NCI-H146 treated with DMSO at 0.1 percent for 48 hours (cell line): ENCODE data around the gene NR2E1.

Experiments used
- DNase-seq: peaks from one replicate; lab custom pipeline; 2025; ENCODE audit not compliant: unreplicated experiment; lab: John Stamatoyannopoulos, UW

Gene NR2E1

DNA sequence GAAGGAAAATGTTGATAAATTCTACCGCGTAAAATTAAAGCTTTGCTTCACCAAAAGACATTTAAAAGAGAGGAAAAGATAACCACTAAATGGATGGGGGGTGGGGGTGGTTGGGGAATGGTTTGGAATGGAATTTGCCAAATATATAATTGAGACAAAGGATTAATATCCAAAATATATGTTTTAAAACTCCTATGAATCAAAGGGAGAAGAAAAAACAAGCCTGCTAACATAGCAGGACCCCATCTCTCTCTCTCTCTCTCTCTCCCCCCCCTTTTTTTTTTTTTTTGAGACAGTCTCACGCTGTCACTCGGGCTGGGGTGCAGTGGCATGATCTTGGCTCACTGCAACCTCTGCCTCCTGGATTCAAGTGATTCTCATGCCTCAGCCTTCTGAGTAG, 13.4 kb upstream of the NR2E1 start:
- no peak for DNase-seq

DNA sequence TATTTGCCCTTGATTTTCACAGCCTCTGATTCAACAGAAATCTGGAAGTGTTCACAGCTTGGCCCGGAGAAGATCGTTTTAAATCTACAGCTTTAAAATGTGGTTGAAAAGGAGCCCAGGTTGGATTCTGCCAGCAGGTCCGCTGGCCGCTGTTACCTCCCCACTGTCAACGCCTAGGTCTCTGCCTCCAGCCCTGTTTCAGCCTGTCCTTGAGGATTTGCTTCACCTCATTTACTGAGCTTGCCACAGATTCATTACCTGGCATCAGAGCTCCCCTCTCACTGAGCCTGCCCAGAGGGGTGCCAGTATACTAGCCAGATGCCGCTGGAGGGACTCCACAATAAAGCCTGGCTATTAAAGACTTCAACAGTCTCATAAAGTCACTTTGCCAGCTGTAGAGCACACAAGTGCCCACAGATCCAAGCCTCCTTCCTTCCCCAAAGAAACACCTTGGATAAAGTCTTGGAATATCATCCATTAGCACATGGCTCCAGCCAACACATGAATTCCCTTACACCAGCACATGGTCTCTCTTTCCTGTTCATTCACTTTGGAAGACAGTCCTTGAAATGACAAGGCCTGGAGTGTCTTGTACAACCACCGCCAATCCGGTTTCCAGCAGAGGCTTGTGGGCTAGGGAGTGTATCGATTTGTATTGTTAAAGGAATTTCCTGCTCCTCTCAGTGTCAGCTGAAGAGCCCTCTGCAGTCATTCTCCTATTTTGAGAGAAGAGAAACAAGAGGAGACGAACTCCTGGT, 9.5 kb upstream of the NR2E1 start:
- DNase-seq = no peak

DNA sequence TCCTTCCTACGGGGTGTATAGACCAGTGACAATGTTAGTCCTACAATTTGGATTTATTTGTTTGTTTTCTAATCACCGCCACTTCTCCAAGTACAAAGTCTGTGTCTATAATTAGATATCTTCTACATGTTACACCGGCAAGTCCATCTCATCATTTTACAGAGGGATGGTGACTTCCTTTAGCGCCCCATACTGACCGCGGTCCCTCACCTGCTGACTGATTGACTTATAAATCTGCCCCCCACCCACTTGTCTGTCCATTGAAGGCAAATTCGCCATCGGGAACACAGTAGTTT, 8.9 kb upstream of the NR2E1 start:
- no peak for DNase-seq

DNA sequence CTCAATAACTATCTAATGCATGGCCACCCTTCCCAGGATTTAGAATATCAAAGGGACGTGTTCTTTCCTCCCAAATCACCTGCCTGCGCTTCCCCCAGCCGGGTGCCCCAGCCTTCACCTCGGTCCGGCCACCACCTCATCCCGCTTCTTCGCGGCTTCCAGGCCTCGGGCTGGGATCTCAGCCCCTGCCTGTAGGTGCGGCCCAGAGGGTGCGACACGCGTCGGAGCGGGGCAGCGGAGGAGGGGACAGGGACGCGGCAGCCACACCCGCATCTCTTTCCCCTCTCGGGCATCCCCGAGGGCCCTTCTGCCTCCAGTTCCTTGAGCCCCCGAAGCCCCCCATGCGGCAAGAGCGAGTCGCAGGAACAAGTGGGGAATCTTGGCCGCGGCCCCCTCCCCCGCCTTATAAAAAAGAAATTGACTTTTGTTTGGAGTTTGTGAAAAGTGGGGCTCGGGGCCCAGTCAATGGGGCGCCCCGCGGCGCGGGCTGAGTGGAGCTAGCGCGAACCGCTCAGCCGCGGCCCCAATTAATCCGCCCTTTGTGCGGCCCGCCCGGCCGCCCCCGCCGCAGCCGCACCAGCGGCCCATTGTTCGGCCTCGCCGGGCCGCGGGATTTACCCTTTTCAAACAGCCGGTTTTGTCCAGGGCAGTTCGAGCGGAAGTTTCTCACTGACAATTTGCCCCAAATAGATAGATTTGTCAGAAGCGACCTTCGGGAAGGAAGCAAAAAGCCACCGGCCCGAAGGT, 8.4 kb upstream of the NR2E1 start:
- DNase-seq = no peak

DNA sequence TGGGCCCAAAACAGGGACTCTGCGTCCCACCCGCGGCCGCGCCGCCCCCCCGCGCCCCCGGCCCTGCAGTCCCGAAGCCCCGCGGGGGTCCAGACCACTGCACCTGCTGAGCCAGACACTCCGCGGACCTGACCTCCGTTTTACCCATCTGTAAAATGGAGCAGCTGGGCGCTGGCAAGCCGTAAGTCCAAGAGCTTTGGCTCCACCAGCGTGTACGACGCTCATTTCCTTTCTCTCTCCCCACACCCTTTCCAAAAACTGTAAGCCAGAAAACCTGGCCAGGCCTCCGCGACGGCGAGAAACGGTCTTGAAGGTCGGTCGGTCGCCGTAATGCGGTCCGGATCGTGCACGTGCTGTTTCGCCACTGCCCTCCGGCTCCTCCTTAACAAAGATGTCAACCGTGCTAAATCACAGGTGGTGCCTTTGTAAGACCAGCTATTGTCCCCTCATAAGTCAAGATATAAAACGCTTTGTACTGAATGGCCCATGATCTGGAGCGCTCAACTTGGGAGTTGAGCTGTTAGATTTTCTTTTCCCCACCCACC, 7.8 kb upstream of the NR2E1 start:
- no peak for DNase-seq

DNA sequence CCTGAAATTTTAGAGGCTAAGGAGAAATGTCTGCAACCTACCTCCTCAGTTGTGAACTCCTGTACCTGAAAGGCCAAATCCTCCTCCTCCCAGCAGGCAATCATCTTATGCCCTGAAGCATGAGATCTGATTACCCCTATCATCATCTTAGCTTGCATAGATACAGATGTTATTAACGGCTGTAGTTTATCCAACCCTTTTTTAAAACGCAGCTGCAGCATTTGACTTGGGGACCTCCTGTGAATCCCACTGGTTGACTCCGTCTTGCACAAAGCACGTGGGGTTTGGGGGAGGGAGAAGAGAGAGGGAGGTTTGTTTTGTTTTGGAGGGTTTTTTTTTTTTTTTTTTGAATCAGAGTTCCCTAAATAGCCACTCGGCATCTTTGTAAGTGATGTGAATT, 5.8 kb upstream of the NR2E1 start:
- no peak for DNase-seq

DNA sequence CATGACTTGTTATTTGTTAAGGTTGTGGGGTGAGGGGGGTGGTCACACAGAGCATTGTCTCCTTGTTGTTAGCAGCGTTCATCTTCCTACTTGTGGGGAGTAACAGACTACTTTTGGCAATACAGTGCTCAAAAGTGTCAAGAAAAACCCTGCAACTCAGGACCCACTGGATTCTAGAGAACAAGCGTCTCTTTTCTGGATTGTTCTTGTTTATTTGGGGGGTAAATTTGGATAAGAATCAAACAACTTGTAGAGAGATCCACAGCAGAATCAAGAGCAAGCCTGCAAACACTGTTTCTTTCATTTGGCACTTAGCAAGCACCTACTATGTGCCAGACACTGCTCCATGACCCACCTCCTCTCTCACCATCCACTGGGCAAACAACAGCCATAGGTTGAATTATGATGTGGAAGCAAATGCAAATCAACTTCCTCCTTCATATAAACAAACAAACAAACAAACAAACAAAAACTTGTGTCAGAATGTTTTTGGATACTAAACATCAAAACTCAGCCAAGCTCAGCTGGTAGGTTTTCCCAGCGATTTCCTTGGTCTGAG, 4.0 kb upstream of the NR2E1 start:
- no peak for DNase-seq

DNA sequence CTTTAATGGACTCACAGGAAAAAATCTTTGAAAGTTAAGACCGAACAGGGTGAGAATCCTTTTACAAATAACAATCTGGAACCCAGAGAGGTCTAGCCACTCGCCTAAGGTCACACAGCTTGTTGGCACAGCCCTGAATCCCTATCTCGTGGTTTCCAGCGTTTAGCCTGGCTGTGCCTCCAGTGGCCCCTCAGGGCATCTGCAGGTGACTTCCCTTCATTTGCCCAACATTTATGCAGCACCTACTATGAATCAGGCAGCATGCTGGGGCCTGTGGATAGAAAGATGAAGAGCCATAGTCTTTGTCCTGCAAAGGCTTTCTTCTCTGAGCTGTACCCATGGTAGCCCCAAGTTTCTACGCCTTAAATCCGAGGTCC, 2.6 kb upstream of the NR2E1 start:
- no peak for DNase-seq

DNA sequence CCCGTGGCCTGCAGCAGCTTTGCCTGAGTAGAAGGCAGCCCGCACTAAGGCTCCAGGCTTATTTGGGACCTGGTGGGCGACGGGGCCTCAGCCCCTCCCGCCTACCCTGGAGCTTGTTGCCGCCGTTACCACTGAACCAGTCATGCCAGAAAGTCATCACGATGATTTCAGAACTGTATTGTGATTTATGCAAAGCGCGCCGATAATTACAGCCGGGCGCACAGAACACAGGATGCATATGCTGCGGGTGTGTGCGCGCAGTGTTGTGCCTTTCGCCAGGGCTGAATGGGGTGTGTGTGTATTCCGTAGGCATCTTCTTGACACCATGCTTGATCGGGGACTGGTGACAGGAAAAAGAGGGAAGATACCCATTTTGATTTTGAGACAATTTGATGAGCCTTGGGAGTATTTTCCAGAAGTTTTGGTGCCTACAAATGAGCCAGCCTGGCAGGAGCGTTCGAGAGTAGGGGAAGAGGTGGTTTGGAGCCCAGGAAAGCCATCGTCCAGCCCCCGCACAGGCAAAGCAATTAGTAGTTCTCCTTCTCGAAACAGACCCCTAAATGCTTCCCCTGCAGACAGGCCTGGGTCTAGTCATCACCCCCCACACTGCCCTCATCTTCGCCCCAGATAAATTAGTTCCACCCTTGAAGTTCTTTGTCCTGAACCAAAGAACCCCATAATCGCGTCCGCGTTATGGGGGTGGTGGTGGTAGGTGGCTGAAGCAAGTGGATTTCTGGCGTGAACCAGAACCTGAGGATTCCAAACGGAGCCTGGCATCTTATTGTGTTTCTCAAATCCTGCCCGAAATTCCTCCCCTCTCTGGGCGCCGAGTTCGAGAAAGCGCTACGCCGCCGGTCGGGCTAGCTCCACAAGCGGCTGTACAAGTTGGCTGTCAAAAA, 1.9 kb upstream of the NR2E1 start:
- DNase-seq = no peak

DNA sequence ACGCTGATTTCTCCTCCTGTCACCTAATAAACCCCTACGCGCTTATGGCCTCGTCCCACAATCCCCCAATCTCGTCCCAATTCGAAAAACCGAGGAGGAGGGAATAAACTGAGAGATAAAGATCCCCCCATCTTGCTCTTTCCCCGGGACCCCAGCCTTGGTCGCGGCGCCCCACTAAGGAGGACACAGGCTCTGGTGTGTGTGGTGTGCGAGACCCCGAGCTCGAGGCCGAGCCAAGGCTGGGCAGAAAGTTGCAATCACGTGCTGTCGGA, 1.3 kb upstream of the NR2E1 start:
- no peak for DNase-seq

DNA sequence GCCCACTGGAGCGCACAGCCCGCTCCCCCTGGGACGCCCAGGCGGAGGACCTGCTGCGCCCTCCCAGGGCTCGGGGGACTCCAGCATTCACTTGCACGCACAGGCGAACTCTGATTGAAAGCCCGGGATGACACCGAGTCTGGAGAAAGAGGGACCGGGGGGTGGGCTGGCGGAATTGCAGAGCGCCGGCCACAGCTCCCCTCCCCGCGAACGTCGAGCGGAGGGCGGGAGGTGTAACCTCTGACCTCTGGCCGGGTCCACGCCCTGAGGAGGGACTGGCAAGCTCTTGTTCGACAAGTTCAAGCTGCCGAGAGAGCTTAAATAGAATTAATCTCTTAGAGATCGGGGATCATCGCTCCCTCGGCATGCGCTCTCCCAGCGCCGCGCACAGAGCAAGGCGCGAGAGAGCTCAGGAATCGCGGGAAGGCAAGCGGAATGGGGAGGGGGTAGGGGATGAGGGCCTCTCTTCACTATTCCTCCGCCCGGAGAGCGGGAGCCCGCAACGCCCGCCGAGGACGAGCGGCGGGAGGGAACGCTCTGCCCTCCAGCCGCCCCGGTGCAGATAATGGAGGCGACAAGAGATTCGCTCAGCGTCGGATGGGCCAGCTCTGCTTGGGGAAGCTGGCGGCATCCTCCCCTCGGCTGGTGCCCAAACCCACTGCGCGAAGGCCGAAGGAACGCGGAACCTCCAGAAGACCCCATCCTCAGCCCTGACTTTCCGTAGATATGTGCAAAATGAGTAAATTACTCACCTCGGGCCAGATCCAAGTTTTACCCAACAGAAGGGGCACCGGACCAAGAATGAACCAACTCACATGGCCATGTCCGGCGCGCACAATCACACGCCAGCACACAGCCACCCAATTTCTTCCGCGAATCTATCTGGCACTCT, 761 bp upstream of the NR2E1 start:
- DNase-seq = no peak

DNA sequence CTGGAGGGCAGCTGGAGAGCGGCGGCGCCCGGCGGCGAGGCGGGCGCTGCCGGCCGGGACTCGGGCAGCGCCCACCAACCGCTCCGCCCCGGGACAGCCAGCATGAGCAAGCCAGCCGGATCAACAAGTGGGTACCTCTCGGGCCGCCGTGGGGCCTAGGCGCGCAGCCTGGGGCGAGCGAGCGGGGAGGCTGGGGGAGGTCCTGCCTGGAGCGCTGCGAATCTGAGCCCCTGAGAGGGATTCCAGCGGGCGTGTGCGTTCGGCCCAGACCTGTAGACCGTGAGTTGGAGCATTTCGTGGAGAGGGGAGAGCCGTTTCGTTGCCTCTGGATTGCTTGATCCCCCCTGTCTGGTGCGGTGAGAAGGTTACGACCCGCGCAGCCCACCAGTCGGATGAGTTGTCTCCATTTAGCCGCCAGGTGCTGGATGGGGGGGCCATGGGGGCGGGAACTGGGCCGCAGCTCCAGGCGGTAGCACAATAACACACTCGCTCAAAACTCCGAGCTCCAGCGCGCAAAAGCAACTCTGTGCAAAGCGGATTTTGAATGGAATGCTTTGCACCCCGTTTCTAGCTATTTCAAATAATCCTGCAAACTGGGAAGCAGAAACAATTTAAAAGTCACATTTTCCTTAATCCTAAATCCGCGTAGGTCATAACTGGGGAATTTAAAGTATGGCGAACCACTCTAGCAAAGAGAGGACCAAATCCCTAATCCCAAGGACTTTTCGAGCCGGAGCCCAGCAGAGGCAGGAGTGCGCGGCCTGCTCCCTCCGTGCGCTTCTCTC, 1.0 kb downstream of the NR2E1 start:
- DNase-seq = no peak

DNA sequence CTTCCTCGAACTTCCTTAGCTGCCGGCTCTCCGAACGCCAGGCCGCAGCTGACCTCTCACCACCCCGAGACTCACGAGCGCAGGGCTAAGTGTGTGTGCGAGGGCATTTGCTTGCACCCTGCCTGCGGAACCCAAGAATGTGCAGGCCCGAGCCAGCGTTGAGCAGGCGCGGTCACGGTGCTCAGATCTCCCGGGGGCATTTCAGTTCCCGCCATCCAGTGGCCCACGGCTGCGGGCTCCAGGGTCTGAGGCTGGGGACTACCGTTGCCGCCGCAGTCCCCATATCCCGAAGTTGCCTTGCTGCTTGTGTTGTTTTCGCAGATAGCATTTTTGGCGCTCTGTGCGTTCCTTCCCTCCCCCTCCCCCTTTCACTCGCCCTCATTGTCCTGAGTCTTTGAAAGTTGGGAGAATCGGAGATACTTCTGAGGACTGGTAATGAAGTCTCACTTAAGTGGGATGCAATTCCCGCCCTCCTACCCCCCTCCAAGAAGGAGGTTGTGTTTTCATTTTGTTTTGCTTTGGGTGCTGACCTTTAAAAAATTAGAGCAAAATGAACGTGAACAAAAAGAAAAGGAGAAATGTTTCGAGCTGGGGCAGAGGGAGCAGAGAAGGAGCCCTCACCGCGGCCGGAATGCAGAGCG, 1.7 kb downstream of the NR2E1 start:
- no peak for DNase-seq

DNA sequence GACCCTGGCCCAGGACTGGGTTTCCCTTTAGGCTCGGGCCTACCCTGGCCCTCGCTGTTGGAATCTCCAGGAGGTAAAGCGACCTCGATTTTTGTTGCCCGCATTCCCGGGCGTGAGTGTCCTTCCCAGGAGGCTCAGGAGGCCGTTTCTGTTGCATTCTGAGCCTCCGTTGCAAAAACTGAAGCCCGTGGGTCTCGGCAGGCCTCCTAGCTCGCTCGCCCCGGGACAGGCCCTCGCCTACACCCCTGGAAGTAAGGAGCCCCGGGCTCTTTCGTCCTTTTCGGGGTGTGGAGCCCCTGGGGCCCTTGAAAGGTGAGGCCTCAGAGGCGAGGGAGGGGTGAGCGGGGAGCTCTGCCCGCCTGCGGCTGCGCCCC, 2.3 kb downstream of the NR2E1 start:
- DNase-seq = no peak

DNA sequence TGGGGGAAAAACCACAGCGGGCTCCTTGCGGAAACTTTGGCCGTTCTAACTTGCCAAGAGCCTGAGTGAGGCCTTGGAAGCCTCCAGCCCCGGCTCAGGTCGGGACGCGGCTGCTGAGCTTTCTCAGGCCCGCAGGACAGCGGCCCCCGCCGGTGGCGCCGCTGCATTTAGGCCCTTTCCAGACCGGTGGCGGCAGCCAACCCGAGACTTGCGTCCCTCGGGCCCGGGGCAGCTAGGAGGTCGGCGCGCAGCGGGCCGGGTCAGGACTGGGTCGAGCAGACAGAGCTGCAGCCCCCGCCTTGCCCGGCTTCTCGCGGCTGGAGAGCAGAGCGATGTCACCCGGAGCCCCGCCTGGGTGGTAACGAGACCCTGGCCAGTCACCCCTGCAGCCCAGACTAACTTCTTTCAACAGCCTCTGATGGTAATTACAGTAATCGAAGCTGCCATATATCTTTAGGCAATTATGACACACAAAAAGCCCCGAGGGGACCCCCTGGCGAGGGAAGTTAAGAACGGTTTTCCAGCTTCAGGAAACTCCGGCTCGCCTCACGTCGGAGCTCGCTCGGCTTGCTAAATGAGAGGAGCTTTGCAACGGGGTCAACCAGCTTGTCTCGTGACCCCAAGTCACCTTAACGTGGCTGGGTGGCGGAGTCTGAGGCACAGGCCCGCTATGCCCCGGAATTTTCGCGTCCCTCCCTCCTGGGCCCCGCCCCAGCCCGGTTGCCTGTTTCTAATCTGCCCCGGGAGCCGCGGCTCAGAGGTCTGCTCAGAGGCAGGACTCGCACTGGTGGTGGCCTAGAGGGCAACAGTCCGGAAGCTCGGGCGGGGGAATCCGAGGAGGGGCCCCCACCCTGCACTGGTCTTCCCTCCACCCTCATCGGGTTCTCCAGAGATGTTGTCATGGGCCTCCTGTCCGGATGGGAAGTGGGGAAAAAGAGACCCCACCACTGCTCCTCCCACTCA, 3.0 kb downstream of the NR2E1 start:
- no peak for DNase-seq

DNA sequence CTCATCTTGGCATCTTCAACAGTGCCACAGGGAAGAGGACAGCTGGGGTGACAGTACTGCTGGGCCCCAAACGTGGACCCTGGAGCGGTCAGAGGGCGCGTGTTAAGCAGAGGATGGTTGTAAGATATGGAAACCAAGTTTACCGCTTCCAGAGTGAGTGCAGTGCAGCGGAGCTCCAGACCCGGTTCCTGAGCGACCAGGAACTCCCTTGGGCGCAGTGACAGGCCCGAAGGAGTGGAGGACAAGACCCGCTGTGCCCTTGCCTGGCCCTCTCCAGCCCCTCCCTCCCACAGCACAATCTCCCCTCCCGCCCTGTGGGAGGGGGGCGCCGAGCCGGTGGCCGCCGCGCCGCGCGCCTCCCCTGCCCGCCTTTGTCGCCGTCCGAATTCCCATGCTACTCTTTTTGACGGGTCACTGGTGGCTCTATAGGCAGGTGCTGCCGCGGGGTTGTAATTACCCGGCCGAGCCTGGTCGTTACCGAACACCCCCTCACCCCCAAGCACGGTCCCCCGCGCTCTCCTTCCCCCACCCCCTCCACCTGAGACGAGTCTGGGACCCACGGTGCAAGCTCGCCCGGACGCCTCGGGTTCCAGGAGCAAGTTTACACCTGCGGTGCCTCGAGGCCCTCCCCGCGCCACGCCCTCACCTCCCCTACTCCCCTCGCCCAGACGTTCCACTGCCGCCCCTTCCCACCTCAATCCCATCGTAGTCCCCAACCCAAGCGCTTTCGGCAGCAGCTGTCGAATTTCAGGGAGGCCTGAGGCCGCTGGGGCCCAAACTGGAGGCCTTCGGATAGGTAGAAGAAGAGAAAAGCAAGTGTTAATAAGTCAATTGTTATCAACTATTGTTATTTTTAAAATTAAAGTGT, 3.9 kb downstream of the NR2E1 start:
- no peak for DNase-seq
